ENCODE results near the gene STYXL1.
"Not testable (repeated sequence)": the region's sequence is repeated elsewhere in the genome, so short reads cannot be mapped to it uniquely, and the experiment has no call there.

Gene STYXL1, protein sequence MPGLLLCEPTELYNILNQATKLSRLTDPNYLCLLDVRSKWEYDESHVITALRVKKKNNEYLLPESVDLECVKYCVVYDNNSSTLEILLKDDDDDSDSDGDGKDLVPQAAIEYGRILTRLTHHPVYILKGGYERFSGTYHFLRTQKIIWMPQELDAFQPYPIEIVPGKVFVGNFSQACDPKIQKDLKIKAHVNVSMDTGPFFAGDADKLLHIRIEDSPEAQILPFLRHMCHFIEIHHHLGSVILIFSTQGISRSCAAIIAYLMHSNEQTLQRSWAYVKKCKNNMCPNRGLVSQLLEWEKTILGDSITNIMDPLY

DNA sequence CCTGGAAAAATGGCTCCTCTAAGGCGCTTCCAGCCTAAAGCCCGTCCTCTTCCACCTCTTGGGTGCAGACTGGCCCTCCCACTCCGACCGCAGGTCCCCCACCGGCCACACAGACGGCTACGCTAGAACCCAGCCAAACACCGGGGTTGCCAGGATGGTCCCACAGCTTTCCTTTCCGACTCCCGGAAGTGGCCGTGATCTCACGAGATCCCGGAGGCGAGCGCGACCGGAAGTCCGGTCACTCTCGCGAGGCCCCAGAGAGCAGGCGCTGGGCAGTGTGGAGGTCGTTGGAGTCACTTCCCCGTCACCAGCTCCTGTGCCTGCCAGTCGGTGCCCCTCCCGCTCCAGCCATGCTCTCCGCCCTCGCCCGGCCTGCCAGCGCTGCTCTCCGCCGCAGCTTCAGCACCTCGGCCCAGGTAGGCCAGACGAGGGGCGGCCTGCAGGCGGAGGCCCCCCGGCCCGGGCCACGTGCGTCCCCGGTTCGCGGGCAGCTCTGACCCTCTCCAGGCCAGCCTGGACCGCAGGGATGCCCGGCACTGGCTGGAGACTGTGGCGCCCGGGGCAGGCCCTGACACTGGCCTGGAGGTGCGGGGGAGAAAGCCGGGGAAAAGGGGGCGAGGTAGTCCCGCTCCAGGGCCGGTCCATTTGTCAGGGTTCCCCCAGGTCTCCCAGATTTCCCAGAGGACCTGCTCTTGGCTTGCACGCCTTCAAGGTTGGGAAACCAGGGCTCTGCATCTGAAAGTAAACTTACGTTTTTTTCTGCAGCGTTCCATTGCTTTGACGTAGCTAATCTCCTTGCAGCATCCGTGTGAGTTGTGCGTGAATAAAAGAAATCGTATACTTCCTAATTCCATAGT is at the start of gene STYXL1, which contains the start of gene MDH2:
TSS of gene STYXL1 (minus strand) at position 190 of the 857 bp plus-strand sequence. CDS start 17,477 bp downstream, outside the sequence.
TSS of gene MDH2 (plus strand) at position 296 of the 857 bp plus-strand sequence. CDS start at position 351, 55 bp downstream.
- peak; percentile 60 to 95 (median 90) for DNase-seq

DNA sequence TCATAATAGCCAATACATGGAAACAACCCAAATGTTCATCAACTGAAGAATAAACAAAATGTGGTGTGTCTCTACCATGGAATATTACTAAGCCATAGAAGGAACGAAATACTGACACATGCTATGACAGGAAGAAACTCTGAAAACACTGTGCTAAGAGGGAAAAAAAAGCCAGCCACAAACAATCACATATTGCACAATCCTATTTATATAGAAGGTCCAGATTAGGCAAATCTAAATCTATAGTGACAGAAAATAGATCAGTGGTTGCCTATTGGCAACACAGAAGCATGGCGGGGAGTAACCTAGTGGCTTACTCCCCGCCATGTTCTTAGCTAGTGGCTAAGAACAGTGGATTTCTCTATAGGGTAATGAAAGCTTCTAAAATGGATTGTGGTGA is 48.1 kb upstream of the STYXL1 start:
- no peak for DNase-seq

DNA sequence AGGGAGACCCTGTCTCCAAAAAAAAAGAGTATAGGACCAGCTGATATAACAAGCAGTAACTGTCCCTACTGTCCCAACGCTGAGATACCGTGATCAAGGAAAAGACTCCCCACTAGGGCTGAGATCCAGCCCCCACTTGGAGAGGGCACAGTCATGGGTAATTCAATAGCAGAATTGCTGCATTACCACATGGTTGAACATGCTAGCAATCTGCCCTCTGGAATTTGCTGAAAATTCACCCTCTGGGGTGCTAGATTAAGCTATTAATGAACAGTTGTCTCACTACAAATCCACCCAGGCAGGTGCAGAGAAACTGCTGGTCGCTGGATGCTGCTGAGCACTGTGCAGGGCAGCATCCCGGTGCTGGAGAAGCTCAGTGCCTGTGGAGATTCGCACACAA is 46.5 kb upstream of the STYXL1 start:
- not testable (repeated sequence) for DNase-seq

DNA sequence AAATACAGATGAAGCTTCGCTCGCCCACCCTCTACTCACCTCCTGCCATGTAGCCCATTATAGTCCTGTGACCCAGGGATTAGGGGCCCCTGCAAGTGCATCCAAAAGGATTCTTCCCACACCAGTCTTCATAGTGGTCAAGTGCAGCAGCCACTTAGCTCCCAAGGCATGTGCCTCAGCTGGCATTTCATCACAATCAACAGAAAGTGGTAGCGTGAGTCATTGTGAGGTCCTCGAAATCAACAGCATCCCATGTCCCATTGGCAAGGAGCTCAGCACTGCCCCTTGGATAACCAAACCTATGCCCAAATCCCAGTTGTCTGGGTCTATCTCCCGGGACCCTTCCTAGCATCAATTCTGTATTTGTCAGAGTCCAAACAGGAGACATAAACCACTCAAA is 45.7 kb upstream of the STYXL1 start:
- not testable (repeated sequence) for DNase-seq

DNA sequence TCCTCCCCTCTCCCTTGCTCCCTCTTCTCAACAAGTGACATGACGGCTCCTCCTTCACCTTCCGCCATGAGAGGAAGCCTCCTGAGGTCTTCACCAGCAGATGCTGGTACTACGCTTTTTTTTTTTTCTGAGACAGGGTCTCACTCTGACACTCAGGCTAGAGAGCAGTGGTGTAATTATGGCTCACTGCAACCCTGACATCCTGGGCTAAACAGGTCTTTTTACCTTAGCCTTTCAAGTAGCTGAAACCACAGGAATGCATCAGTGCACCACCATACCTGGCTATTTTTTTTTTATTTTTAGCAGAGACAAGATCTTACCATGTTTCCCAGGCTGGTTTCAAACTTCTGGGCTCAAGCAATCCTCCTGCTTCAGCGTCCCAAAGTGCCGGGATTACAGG is 43.7 kb upstream of the STYXL1 start:
- DNase-seq: no peak

DNA sequence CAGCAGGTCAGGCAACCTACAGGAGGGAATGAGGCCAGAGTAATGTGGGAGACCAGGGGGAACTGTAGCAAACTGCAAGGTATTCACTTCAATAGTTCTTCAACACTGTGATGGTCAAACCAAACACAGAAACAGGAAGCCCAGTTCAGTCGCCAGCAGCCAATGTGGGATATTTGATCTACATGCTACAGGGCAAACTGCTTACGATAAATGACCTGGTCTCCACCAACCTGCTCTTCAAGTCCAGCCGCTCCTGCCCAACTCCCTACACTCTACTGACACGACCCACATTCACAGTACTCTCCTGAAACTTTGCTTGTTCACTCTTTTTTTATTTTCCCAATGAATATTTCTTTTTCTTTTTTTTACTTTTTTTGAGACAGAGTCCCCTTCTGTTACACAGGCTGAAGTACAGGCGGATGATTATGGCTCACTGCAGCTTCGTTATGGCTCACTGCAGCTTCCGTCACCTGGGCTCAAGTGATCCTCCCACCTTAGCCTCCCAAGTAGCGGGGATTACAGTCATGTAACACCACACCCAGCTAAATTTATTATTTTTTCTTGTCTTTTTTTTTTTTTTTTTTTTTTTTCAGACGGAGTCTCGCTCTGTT is 42.2 kb upstream of the STYXL1 start:
- DNase-seq: no peak

DNA sequence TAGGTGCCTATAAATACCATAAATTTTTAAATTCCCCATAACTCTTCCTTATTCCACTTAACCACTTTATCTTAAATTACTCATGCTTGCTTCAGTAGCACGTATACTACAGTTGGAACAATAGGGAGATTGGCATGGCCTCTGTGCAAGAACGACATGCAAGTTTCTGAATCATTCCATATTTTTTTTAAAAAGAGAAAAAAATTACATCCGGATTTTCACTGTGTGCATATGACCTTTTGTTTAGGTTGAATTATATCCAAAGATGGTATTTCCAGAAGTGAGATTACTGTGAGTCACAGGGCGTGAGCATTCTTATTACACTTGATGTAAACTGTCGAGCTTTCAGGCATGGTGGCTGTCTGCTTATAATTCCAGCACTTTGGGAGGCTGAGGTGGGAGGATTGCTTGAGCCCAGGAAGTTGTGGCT is 39.6 kb upstream of the STYXL1 start:
- not testable (repeated sequence) for DNase-seq

DNA sequence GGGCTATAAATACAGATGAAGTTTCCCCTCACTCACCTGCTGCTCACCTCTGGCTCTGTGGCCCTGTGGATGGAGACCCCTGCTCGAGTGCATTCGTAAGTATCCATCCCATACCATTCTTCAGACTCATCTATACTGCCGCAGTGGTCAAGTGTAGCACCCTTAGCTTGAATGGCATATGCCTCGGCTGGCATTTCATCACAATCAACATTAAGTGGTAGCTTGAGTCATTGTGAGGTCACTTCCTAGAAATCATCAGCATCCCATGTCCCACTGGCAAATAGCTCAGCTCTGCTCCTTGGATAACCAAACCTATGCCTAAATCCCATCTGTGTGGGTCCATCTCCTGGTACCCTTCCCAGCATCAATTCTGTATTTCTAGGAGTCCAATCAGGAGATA is 38.3 kb upstream of the STYXL1 start:
- DNase-seq: no peak

DNA sequence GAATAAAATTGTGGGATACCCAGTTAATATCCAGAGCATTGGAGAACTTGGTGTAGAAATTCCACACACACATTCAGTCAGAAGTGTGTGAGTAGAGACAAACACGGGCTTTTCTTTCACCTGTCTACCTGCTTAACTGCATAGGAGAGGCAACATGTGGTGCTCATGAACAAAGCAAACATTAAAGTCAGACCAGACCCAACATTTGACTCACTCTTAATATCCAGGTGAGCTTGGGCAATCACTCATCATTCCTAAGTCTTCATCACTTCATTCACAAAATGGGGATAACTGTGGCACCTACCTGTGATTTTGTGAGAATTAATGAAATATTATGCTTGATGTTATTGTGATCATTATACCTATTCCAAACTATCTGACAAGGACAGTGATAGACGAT is 36.3 kb upstream of the STYXL1 start:
- not testable (repeated sequence) for DNase-seq

DNA sequence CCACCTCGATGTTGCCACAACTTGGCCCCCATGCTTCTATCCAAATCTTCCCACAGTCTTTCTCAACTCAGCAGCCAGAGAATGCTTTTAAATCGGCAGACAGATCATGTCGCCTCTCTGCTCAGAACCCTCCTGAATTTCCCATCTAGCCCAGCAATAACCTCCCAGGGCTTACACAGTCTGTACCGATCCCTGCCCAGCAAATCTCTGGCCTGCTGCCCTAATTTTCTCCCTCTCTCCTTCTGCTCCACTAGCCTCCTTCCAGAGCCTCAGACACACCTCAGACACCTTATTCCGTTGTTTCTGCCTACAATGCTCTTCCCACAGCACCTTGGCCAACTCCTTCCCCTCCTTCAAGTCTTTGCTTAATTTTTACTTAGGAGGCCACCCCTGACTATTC is 32.4 kb upstream of the STYXL1 start:
- DNase-seq: no peak

DNA sequence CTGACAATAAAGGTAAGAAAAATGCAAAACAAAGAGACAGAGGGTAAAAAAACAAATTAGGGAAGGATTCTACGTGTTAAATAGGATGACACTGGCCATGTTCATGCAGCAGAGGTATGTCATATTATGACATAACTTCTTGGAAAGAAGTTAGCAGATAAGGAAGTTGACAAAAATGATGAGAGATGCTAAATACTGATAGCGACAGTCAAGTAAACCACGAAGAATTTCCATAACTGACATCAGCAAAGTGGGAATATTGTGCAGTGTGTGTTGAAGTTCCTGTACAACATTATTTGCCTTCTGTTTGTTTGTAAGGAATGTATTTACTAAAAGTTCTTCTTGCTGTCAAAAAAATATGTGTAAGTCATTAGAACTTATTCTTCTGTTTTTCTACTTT is 29.6 kb upstream of the STYXL1 start:
- no peak for DNase-seq

DNA sequence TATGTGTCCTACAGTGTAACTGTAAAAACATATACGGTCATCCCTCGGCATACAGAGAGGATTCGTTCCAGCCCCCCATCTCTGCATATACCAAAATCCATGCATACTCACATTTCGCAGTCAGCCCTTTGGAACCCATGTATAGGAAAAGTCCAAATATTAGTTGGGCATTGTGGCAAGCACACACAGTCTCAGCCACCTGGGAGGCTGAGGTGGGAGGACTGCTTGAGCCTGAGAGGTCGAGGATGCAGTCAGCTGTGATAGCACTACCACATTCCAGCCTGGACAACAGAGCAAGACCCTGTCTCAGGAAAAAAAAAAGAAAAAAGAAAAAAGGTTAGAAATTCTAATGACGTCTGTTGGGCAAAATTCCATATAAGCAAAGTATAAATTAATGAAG is 29.2 kb upstream of the STYXL1 start:
- DNase-seq: no peak

DNA sequence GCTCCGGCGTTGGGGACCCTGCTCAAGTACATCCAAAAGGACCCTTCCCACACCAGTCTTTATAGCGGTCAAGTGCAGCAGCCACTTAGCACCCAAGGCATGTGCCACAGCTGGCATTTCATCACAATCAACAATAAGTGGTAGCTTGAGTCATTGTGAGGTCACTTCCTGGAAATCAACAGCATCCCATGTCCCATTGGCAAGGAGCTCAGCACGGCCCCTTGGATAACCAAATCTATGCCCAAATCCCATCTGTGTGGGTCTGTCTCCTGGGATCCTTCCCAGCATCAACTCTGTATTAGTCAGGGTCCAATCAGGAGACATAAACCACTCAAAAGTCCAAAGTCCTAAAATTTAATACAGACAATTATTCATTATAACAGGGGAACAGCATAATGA is 27.2 kb upstream of the STYXL1 start:
- DNase-seq: no peak

DNA sequence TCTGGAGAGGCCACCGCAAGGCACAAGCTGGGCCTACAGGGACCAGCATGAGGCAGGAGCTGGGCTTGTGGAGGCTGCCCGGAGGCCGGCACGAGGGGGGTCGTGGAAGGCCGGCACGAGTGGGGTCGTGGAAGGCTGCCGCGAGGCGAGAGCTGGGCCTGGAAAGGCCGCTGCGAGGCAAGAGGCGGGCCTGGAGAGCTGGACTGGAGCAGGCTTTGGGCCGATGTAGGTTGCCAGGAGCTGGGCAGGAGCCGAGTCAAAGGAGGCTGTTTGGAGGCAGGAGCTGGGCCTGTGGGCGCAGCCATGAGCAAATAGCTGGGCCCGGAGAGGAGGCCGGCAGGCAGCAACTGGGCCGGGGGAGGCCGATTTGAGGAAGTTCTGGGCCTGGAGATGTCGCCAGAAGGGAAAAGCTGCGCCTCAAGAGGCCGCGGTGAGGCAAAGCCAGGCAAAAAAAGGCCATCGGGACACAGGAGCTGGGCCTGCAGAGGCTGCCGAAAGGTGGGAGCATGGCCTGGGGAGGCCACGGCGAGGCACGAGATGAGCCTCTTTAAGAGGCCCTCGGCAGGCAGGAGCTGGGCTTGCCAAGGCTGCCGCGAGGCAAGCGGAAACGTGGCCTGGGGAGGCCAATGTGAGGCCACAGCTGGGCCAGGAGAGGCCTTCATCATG is 26.6 kb upstream of the STYXL1 start:
- no peak for DNase-seq

DNA sequence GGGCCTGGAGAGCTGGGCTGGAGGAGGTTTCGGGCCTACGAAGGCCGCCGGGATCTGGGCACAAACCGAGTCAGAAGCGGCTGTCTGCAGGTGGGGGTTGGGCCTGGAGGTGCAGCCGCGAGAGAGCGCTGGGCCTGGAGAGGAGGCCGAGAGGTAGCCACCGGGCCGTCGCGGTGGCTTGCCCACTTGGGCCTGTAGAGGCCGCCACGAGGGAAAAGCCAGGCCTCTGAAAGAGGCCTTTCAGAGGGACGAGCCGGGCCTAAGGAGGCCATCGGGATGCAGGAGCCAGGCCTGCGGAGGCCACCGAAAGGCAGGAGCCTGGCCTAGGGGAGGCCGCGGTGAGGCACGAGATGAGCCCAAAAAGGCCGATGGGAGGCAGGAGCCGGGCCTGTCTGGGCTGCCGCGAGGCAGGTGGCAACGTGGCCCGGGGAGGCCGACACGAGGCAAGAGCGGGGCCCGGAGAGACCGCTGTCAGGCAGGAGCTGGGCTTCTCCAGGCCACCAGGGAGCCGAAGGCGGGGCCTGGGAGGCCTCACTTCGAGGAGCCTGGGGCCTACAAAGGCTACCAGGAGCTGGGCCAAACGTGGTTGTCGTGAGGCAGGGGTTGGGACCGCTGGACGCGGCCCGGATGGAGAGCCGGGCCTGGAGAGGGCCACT is 25.7 kb upstream of the STYXL1 start:
- no peak for DNase-seq

DNA sequence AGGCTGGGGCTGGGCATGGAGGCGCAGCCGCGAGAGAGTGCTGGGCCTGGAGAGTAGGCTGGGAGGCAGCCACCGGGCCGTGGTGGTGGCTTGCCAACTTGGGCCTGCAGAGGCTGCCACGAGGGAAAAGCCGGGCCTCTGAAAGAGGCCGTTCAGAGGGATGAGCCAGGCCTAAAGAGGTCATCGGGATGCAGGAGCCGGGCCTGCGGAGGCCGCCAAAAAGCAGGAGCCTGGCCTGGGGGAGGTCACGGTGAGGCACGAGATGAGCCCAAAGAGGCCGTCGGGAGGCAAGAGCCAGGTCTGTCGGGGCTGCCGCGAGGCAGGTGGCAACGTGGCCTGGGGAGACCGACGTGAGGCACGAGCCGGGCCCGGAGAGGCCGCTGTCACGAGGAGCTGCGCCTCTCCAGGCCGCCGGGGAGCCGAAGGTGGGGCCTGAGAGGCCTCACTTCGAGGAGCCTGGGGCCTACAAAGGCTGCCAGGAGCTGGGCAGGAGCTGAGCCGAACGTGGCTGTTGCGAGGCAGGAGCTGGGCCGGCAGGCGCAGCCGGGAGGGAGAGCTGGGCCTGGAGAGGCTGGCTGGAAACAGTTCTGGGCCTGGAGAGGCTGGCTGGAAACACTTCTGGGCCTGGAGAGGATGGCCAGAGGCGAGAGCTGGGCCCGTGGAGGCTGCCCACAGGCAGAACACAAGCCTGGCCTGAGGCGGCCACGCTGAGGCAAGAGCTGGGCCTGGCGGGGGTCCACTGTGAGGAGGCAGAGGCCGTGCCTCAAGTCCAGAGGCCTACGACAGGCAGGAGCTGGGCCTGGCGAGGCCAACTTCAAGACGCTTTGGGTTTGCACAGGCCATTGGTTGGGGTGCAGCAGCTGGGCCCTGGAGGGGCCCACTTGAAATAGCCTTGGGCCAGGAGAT is 24.7 kb upstream of the STYXL1 start:
- no peak for DNase-seq

DNA sequence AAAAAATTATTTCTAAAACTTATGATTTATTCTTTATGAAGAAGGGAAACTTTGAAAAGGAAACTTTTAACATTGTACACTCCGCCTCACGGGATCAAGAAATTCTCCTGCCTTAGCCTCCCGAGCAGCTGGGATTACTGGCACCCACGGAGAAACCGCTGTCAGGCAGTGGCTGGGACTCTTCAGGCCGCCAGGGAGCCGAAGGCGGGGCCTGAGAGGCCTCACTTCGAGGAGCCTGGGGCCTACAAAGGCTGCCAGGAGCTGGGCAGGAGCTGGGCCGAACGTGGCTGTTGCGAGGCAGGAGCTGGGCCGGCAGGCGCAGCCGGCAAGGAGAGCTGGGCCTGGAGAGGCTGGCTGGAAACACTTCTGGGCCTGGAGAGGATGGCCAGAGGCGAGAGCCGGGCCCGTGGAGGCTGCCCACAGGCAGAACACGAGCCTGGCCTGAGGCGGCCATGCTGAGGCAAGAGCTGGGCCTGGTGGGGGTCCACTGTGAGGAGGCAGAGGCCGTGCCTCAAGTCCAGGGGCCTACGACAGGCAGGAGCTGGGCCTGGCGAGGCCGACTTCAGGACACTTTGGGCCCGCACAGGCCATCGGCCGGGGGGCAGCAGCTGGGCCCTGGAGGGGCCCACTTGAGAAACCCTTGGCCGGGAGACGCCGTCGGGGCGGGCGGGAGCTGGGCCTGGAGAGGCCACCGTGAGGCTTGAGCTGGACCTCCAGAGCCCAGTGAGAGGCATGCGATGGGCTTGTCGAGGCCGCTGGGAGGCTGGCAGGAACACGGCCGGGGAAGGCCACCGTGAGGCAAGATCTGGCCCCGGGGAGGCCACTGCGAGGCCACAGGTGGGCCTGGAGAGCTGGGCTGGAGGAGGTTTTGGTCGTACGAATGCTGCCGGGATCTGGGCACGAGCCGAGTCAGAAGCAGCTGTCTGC is 23.8 kb upstream of the STYXL1 start:
- no peak for DNase-seq

DNA sequence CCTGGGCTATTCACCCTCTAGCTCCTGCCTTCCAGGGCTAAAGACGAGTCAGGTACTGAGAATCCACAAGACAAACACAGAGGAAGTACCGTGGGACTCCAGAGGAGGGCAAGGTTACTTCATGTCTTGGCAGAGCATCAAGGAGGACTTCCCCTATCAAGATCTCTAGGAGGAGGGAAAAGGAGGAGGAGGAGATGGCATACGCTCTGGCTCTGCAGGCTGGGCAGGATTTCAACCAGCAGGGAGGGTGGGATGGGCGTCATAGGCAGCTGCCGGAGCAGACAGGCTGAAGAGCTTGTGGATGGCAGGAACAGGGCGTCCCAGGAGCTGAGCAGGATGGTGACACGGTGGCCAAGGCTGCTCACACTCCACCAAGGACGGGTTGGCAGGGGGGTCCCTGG is 21.4 kb upstream of the STYXL1 start:
- peak in 4 of 14 donors; percentile 5 to 51 (median 15) for DNase-seq

DNA sequence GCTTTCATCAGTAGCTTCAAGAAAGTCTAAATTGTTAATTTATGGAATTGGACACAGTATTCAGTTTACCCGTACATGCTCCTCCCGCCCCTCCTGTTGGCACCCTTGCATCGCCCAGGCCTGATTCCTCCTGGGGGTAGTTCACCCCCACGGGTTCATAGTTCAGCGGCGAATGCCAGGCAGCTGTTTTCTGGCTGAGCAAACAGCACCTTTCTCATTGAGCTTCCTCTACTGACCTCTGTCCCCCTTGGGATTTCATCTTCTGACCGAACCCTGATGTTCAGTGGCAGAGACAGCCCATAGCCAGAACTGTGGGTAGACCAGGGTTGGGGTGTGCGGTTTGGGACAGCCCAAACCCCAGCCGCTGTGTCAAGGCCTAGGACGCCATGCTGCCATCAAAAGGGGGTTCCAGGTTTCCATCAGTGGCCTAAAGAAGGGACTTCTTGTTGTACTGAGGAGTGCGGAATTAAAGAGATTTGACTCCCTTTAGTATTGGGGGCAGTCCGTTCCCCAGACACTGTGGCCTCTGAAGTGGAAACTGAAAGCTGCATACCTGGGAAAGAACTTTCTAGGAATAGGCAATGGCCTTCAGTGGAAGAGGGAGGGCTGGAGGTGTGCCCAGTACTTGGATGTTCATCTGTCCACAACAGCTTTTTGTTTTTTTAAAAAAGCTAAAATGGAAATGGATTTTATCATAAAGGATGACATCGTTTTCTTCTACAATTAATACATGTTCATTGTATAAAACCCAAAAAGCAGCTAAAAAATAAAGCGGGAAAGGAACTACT is 19.1 kb upstream of the STYXL1 start:
- no peak for DNase-seq

All from C1 segment of cervical spinal cord (tissue), 14 donors.